ENCODE measurements around the gene FNDC3B. TPM values are rescaled to one million over a fixed set of nuclear protein-coding genes. Genes with fewer than 3 reads are reported as not detected.

FNDC3B gene
- total RNA-seq, 1 donor from 2014 or later = 14.7 TPM

DNA sequence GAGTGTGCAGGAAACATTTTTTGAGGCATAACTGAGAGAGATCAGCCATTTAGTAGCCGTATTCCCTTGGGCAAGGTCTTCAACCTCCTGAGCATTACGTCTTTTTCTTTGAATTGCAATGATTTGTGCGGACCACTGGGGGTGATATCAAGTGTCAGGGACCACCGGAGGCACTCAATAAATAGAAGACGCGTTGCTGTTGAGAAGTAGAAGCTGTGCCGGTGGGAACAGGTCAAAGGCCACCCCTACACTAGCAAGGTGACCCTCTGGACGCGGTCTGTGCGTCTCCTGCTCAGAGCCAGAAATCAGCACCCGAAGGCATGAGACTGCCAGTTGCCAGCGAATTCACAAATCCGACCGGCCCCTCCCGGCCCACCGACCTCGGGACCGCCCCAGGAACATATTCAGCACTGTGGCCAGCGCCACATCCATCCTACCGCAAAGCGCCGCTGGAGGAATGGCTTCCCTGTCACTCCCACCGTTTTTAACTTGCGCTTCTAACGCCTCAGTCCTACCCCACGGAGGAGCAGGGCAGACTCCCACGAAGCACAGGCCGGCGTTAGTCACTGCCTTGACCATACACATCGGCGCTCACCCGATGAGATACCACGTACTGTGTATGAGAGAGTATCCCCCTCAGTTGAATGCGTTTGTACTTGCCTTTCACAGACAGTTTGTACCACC is 410.2 kb downstream of the FNDC3B start:
- no peak for DNase-seq (ENCODE audit: low spot score in 2 of 2)
- FAIRE-seq = no peak

Small RNAs within 50 kb of the gene (small RNA-seq; reads per million reads assigned to genes)
- not detected for gene RN7SL141P

Other genes with a start within 250 kb of the FNDC3B start
- gene PLD1, start 229.1 kb upstream of the FNDC3B start, total RNA-seq = 4.1 TPM
- gene TMEM212, start 196.2 kb upstream of the FNDC3B start, total RNA-seq = not detected

Data from frontal cortex (tissue), 4 donors.